Hepatocyte (in vitro differentiated cells): ENCODE measurements around the gene ST6GALNAC5.

ENCODE experiments used
- CTCF ChIP-seq: fragments of 200-600 bp; sonication (generic); IDR thresholded peaks from 2 replicates; pipeline ENCODE4 v1.5.1; 2016; ENCODE audit warnings: antibody characterized with exemption, mild to moderate bottlenecking; ENCODE audit not compliant: poor library complexity
- EZH2 ChIP-seq: fragments of 200-600 bp; sonication (generic); IDR thresholded peaks from 2 replicates; pipeline ENCODE4 v1.6.1; 2016; ENCODE audit warnings: antibody characterized with exemption, mild to moderate bottlenecking, borderline replicate concordance

DNA sequence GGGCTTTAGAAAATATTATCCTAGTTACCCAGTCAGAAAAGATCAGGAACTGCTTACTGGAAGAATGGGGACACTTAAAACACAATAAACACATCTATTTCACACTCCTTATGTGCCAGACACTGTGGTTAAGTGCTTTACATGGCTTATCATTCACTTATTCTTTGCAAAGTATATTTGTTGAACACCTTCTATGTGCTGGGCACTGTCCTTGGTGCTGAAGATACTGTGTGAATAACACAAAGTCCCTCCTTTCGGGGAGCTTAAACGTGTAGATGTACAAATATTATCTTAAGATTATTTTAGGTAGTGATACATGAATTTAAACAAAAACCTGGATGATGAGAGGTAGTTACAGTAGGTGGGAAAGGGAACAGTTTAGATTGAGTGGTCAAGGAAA, 169.3 kb downstream of the ST6GALNAC5 start:
- TF ChIP-seq EZH2 (no peak), CTCF (no peak)
